PC-3 (cell line): ENCODE results near the gene ADORA3. TPM values are rescaled to one million over a fixed set of nuclear protein-coding genes. Genes with fewer than 3 reads are reported as not detected.

Source experiments
- ATAC-seq: fragments of 200-7000 bp; cut with Tn5 transposase; 2 replicates; pipeline ENCODE4 v1.9.1; 2020; ENCODE audit warnings: mild to moderate bottlenecking, moderate library complexity
- BruUV-seq: library from RNA; stranded (reverse); fragments of 400-500 nt; replicated peaks from 2 replicates; lab custom pipeline; 2021; lab: Mats Ljungman, UMichigan
- CTCF ChIA-PET: fragments of 300-600 bp; sonication (Branson Sonifier 250); formaldehyde crosslinking; loops from one replicate; lab custom pipeline; 2022; ENCODE audit warnings: antibody characterized with exemption; lab: Charles Lee
- POLR2A ChIA-PET: fragments of 300-600 bp; sonication (Branson Sonifier 250); formaldehyde crosslinking; loops from one replicate; lab custom pipeline; 2022; ENCODE audit warnings: antibody characterized with exemption; ENCODE audit not compliant: unreplicated experiment; lab: Charles Lee
- DNase-seq: peaks from one replicate; pipeline ENCODE4 v3.0.0-alpha.2; 2015
- H2AFZ ChIP-seq: fragments of 300-600 bp; sonication (generic); 2 replicates; pipeline ENCODE4 v1.6.0; 2016; ENCODE audit warnings: antibody characterized with exemption, low read length
- H3F3A ChIP-seq: fragments of 300-600 bp; sonication (generic); one replicate; pipeline ENCODE4 v1.6.0; 2017; ENCODE audit warnings: antibody characterized with exemption, low read length, control low read depth, mild to moderate bottlenecking; ENCODE audit not compliant: unreplicated experiment
- H3K27ac ChIP-seq: fragments of 300-600 bp; sonication (generic); 2 replicates; pipeline ENCODE4 v1.5.1; 2016; ENCODE audit warnings: mild to moderate bottlenecking, low read length
- H3K27me3 ChIP-seq: fragments of 300-600 bp; sonication (generic); 2 replicates; pipeline ENCODE4 v1.6.1; 2016; ENCODE audit warnings: low read length, mixed read lengths
- H3K36me3 ChIP-seq: fragments of 300-600 bp; sonication (generic); 2 replicates; pipeline ENCODE4 v1.6.1; 2016; ENCODE audit warnings: low read depth, mixed run types, low read length, mixed read lengths
- H3K4me1 ChIP-seq: fragments of 300-600 bp; sonication (generic); 2 replicates; pipeline ENCODE4 v1.5.1; 2016; ENCODE audit warnings: low read length; ENCODE audit not compliant: insufficient read depth
- H3K4me2 ChIP-seq: fragments of 300-600 bp; sonication (generic); 2 replicates; pipeline ENCODE4 v1.6.0; 2016; ENCODE audit warnings: low read length
- H3K4me3 ChIP-seq: fragments of 300-600 bp; sonication (generic); 2 replicates; pipeline ENCODE4 v1.5.1; 2016; ENCODE audit warnings: mild to moderate bottlenecking, low read length, mixed read lengths
- H3K79me2 ChIP-seq: fragments of 300-600 bp; sonication (generic); 2 replicates; pipeline ENCODE4 v1.6.1; 2017; ENCODE audit warnings: low read length, mixed read lengths
- H3K9ac ChIP-seq: fragments of 300-600 bp; sonication (generic); 2 replicates; pipeline ENCODE4 v1.6.0; 2016; ENCODE audit warnings: mild to moderate bottlenecking, low read length
- H3K9me2 ChIP-seq: fragments of 300-600 bp; sonication (generic); replicated peaks from 2 replicates; pipeline ENCODE4 v1.6.1; 2016; ENCODE audit warnings: mixed run types, low read length, mixed read lengths
- H3K9me3 ChIP-seq: fragments of 300-600 bp; sonication (generic); 2 replicates; pipeline ENCODE4 v1.6.1; 2016; ENCODE audit warnings: low read length, mixed read lengths
- H4K20me1 ChIP-seq: fragments of 300-600 bp; sonication (generic); 2 replicates; pipeline ENCODE4 v1.6.1; 2016; ENCODE audit warnings: low read length, mixed read lengths
- CTCF ChIP-seq: fragments of 300-600 bp; sonication (generic); conservative IDR thresholded peaks from 2 replicates; pipeline ENCODE4 v1.5.1; 2017; ENCODE audit warnings: antibody characterized with exemption, low read depth, mild to moderate bottlenecking, low read length
- EZH2 ChIP-seq: fragments of 300-600 bp; sonication (generic); IDR thresholded peaks from one replicate; pipeline ENCODE4 v1.6.1; 2017; ENCODE audit warnings: antibody characterized with exemption, mild to moderate bottlenecking, low read length; ENCODE audit not compliant: unreplicated experiment
- EZH2phosphoT487 ChIP-seq: fragments of 300-600 bp; sonication (generic); IDR thresholded peaks from 2 replicates; pipeline ENCODE4 v1.6.1; 2018; ENCODE audit warnings: mild to moderate bottlenecking, antibody characterized with exemption, low read length, borderline replicate concordance
- intact Hi-C: fragments of 100-400 bp; cut with micrococcal nuclease; formaldehyde crosslinking; loops from 2 replicates; pipeline ENCODE4 v1.9.0; 2023
- total RNA-seq: library from RNA; depleted of rRNA; stranded (reverse); fragments of >200 nt; gene quantifications from 2 replicates; pipeline ENCODE4 v1.2.3, GENCODE V29; 2014

Gene ADORA3
- total RNA-seq, 1 experiment from 2014 or later, result not detected

- H3K4me3 ChIP-seq, result no peak overlapping the region
- no peaks in the 10 kb centered on the region for H3K36me3 ChIP-seq
- no peaks in the 10 kb centered on the region for H3K9me3 ChIP-seq
- no peak for DNase-seq
- CTCF ChIA-PET, result interaction anchor here (0.6 kb wide), 1 partner anchor 496 kb away, joined by 3 read pairs; no protein-coding TSS in a partner anchor
- no peaks in the 10 kb centered on the region for H3F3A ChIP-seq
- H2AFZ ChIP-seq, result no peak overlapping the region
- no peak for TF ChIP-seq EZH2phosphoT487
- TF ChIP-seq CTCF, result no peak
- no peak for TF ChIP-seq EZH2
- H3K9me2 ChIP-seq, result no peaks in the 10 kb centered on the region
- no peak overlapping the region for H3K27ac ChIP-seq
- H3K4me1 ChIP-seq, result no peaks in the 10 kb centered on the region
- H3K27me3 ChIP-seq, result no peaks in the 10 kb centered on the region
- no peaks in the 10 kb centered on the region for H4K20me1 ChIP-seq
- no peak for ATAC-seq
- intact Hi-C loops, result loop anchor here (1.0 to 2.0 kb wide), 5 partner anchors 28 to 288 kb away; no protein-coding TSS in a partner anchor
- H3K9ac ChIP-seq, result no peak overlapping the region
- BruUV-seq, result no TSS peak
- no peak overlapping the region for H3K4me2 ChIP-seq
- POLR2A ChIA-PET, result no interaction called here
- H3K79me2 ChIP-seq, result no peaks in the 10 kb centered on the region
These were observed 22.8 kb downstream of the ADORA3 start for GRCh38 chr1:111480674-111481073.

- no peak for ATAC-seq
- H3K9ac ChIP-seq, result no peak overlapping the region
- CTCF ChIA-PET, result no interaction called here
- H4K20me1 ChIP-seq, result no peaks in the 10 kb centered on the region
- H3K27ac ChIP-seq, result no peak overlapping the region
- H3K4me1 ChIP-seq, result no peaks in the 10 kb centered on the region
- H3K79me2 ChIP-seq, result no peaks in the 10 kb centered on the region
- no peak overlapping the region for H3K4me2 ChIP-seq
- H3F3A ChIP-seq, result no peaks in the 10 kb centered on the region
- H3K27me3 ChIP-seq, result no peaks in the 10 kb centered on the region
- H3K9me2 ChIP-seq, result no peaks in the 10 kb centered on the region
- POLR2A ChIA-PET, result no interaction called here
- no peak for DNase-seq
- H2AFZ ChIP-seq, result no peak overlapping the region
- no peaks in the 10 kb centered on the region for H3K9me3 ChIP-seq
- H3K4me3 ChIP-seq, result no peak overlapping the region
- no peak for TF ChIP-seq EZH2phosphoT487
- no peak for TF ChIP-seq EZH2
- TF ChIP-seq CTCF, result no peak
- BruUV-seq, result no TSS peak
- no peaks in the 10 kb centered on the region for H3K36me3 ChIP-seq
- intact Hi-C loops, result no loop called here
These were observed 26.6 kb downstream of the ADORA3 start for GRCh38 chr1:111476761-111477309.

GRCh38 chr1:111476214-111476613, 27.2 kb downstream of the ADORA3 start:
- no peaks in the 10 kb centered on the region for H3K36me3 ChIP-seq
- no peaks in the 10 kb centered on the region for H3F3A ChIP-seq
- no peaks in the 10 kb centered on the region for H3K79me2 ChIP-seq
- H3K4me2 ChIP-seq, result no peak overlapping the region
- H3K4me1 ChIP-seq, result no peaks in the 10 kb centered on the region
- no peaks in the 10 kb centered on the region for H4K20me1 ChIP-seq
- H3K9ac ChIP-seq, result no peak overlapping the region
- H3K27ac ChIP-seq, result no peak overlapping the region
- H3K27me3 ChIP-seq, result no peaks in the 10 kb centered on the region
- no TSS peak for BruUV-seq
- TF ChIP-seq EZH2phosphoT487, result no peak
- TF ChIP-seq CTCF, result no peak
- no peak for TF ChIP-seq EZH2
- CTCF ChIA-PET, result no interaction called here
- ATAC-seq (no peak), DNase-seq (no peak)
- no peak overlapping the region for H3K4me3 ChIP-seq
- no peak overlapping the region for H2AFZ ChIP-seq
- H3K9me3 ChIP-seq, result no peaks in the 10 kb centered on the region
- POLR2A ChIA-PET, result no interaction called here
- intact Hi-C loops, result no loop called here
- no peaks in the 10 kb centered on the region for H3K9me2 ChIP-seq
